ENCODE measurements around the gene NCKIPSD.

The NCKIPSD gene

DNA sequence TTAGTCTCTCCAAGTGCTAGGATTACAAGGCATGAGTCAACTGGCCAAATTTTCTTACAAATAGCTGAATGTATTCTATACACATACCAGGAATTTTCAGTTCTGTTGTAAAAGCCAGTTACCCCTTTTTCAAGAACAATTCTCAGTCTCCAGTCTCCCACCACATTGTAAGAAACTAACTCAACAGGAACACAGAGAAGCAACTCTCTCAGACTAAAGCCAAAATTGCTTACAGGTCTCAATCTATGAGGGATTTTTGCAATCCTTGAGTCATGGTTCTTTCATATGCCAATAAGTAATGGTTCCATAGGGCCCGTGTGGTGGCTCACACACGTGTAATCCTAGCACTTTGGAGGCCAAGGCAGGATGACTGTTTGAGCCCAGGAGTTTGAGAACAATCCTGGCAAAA is 22.8 kb upstream of the NCKIPSD start:
- peak; percentile 18 for ATAC-seq
- TF ChIP-seq OSR1 (CRISPR knock-in tag; IDR thresholded peaks at IDR 0.05) (no peak), ESRRG (CRISPR knock-in tag; IDR thresholded peaks at IDR 0.05) (no peak)

DNA sequence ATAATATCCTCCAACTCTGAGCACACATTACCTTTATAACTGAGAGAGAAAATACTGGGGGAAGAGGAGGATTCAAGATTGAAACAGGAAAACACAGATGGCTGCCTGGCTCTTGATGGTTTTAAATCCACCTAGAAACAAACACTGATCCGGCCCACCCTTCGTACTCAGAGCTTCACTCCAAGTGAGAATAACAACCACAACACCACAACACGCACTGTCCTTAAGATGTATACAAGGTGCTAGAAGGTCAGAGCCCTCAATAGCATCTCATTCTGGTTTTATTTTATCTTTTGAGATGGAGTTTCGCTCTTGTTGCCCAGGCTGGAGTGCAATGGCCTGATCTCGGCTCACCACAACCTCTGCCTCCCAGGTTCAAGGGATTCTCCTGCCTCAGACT is 21.4 kb upstream of the NCKIPSD start:
- TF ChIP-seq ZFP30 (CRISPR knock-in tag; IDR thresholded peaks at IDR 0.05), result no peak
- TF ChIP-seq, protein P1, sequence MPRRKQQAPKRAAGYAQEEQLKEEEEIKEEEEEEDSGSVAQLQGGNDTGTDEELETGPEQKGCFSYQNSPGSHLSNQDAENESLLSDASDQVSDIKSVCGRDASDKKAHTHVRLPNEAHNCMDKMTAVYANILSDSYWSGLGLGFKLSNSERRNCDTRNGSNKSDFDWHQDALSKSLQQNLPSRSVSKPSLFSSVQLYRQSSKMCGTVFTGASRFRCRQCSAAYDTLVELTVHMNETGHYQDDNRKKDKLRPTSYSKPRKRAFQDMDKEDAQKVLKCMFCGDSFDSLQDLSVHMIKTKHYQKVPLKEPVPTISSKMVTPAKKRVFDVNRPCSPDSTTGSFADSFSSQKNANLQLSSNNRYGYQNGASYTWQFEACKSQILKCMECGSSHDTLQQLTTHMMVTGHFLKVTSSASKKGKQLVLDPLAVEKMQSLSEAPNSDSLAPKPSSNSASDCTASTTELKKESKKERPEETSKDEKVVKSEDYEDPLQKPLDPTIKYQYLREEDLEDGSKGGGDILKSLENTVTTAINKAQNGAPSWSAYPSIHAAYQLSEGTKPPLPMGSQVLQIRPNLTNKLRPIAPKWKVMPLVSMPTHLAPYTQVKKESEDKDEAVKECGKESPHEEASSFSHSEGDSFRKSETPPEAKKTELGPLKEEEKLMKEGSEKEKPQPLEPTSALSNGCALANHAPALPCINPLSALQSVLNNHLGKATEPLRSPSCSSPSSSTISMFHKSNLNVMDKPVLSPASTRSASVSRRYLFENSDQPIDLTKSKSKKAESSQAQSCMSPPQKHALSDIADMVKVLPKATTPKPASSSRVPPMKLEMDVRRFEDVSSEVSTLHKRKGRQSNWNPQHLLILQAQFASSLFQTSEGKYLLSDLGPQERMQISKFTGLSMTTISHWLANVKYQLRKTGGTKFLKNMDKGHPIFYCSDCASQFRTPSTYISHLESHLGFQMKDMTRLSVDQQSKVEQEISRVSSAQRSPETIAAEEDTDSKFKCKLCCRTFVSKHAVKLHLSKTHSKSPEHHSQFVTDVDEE (CRISPR knock-in tag; IDR thresholded peaks at IDR 0.05), result no peak
- TF ChIP-seq, protein P2, sequence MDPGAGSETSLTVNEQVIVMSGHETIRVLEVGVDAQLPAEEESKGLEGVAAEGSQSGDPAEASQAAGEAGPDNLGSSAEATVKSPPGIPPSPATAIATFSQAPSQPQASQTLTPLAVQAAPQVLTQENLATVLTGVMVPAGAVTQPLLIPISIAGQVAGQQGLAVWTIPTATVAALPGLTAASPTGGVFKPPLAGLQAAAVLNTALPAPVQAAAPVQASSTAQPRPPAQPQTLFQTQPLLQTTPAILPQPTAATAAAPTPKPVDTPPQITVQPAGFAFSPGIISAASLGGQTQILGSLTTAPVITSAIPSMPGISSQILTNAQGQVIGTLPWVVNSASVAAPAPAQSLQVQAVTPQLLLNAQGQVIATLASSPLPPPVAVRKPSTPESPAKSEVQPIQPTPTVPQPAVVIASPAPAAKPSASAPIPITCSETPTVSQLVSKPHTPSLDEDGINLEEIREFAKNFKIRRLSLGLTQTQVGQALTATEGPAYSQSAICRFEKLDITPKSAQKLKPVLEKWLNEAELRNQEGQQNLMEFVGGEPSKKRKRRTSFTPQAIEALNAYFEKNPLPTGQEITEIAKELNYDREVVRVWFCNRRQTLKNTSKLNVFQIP (CRISPR knock-in tag; IDR thresholded peaks at IDR 0.05; ENCODE audit: borderline replicate concordance, low read depth), result no peak
- TF ChIP-seq ZNF565 (CRISPR knock-in tag; conservative IDR thresholded peaks at IDR 0.05; ENCODE audit: low read depth), result no peak
- TF ChIP-seq ZNF70 (CRISPR knock-in tag; IDR thresholded peaks at IDR 0.05), result no peak
- no peak for TF ChIP-seq SNAI2 (CRISPR knock-in tag; IDR thresholded peaks at IDR 0.05)
- no peak for TF ChIP-seq TCF4 (CRISPR knock-in tag; IDR thresholded peaks at IDR 0.05; ENCODE audit: borderline replicate concordance)
- TF ChIP-seq, protein P3, sequence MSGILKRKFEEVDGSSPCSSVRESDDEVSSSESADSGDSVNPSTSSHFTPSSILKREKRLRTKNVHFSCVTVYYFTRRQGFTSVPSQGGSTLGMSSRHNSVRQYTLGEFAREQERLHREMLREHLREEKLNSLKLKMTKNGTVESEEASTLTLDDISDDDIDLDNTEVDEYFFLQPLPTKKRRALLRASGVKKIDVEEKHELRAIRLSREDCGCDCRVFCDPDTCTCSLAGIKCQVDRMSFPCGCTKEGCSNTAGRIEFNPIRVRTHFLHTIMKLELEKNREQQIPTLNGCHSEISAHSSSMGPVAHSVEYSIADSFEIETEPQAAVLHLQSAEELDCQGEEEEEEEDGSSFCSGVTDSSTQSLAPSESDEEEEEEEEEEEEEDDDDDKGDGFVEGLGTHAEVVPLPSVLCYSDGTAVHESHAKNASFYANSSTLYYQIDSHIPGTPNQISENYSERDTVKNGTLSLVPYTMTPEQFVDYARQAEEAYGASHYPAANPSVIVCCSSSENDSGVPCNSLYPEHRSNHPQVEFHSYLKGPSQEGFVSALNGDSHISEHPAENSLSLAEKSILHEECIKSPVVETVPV (CRISPR knock-in tag; IDR thresholded peaks at IDR 0.05), result no peak
- TF ChIP-seq ISL1 (CRISPR knock-in tag; IDR thresholded peaks at IDR 0.05), result no peak
- TF ChIP-seq, protein P4, sequence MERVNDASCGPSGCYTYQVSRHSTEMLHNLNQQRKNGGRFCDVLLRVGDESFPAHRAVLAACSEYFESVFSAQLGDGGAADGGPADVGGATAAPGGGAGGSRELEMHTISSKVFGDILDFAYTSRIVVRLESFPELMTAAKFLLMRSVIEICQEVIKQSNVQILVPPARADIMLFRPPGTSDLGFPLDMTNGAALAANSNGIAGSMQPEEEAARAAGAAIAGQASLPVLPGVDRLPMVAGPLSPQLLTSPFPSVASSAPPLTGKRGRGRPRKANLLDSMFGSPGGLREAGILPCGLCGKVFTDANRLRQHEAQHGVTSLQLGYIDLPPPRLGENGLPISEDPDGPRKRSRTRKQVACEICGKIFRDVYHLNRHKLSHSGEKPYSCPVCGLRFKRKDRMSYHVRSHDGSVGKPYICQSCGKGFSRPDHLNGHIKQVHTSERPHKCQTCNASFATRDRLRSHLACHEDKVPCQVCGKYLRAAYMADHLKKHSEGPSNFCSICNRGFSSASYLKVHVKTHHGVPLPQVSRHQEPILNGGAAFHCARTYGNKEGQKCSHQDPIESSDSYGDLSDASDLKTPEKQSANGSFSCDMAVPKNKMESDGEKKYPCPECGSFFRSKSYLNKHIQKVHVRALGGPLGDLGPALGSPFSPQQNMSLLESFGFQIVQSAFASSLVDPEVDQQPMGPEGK (CRISPR knock-in tag; IDR thresholded peaks at IDR 0.05; ENCODE audit: borderline replicate concordance), result no peak
- no peak for TF ChIP-seq RARB (CRISPR knock-in tag; IDR thresholded peaks at IDR 0.05)
- no peak for TF ChIP-seq PPARA (CRISPR knock-in tag; IDR thresholded peaks at IDR 0.05; ENCODE audit: borderline replicate concordance)
- TF ChIP-seq ZC3H10 (CRISPR knock-in tag; IDR thresholded peaks at IDR 0.05), result no peak
- no peak for TF ChIP-seq OSR1 (CRISPR knock-in tag; IDR thresholded peaks at IDR 0.05)
- no peak for TF ChIP-seq ZNF8 (CRISPR knock-in tag; IDR thresholded peaks at IDR 0.05)
- no peak for TF ChIP-seq ZFP3 (CRISPR knock-in tag; IDR thresholded peaks at IDR 0.05)
- no peak for TF ChIP-seq CSDC2 (CRISPR knock-in tag; IDR thresholded peaks at IDR 0.05)
- no peak for TF ChIP-seq ESRRG (CRISPR knock-in tag; IDR thresholded peaks at IDR 0.05)
- TF ChIP-seq BACH2 (CRISPR knock-in tag; IDR thresholded peaks at IDR 0.05; ENCODE audit: borderline replicate concordance), result no peak
- no peak for ATAC-seq

DNA sequence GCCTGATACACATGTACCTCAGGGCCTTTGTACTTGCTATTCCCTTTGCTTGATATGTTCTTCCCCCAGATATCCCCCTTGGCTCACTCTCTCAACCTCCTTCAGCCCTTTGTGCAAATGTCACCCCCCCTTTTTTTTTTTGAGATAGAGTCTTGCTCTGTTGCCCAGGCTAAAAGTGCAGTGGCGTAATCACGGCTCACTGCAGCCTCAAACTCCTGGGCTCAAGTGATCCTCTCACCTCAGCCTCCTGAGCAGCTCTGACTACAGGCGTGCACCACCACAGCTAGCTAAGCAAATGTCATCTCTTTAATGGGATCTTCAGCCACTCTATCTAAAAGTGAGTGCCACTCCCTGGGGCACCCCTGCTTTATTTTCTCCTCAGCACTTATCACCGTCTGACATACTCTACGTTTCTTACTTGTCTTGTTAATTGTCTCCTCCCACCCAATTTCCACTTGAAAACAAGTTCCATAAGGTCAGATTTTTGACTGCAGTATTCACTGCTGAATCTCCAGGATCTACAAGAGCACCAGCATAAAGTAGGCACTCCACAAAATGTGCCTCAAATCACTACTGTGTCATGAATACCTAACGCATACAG is 16.7 kb upstream of the NCKIPSD start:
- TF ChIP-seq, protein P4 (CRISPR knock-in tag; IDR thresholded peaks at IDR 0.05; ENCODE audit: borderline replicate concordance), result no peak
- ATAC-seq, result no peak

Data from SK-N-SH treated with all-trans-retinoic acid at 6 μM for 48 hours (cell line).